Right lobe of liver (tissue), 4 donors: ENCODE measurements around the gene MAPRE2.

Source experiments
- CTCF ChIP-seq, 4 donors: fragments of 200-600 bp in 3 of 4; fragments of 450-650 bp in 1 of 4; IDR thresholded peaks; one replicate each; pipeline versions ENCODE4 v1.5.1 to v1.8.0; 2016 to 2022; ENCODE audit warnings: antibody characterized with exemption in 4 of 4, mild to moderate bottlenecking in 2 of 4
- POLR2A ChIP-seq: fragments of 450-650 bp; IDR thresholded peaks from one replicate; pipeline ENCODE4 v1.6.1; 2017; ENCODE audit warnings: antibody characterized with exemption, mild to moderate bottlenecking
- donor health status: DM: no; HTN: no; CAD: no.
- donor health status: DM: no; HTN: no; CAD: no.
- donor health status: DM: no; HTN: yes; CAD: no.

GRCh38 chr18:35074581-35074980 is 33.4 kb downstream of the MAPRE2 start:
- no peak for TF ChIP-seq CTCF (IDR thresholded peaks at IDR 0.05)
- TF ChIP-seq POLR2A = no peak
